Spleen (tissue), 11 donors: ENCODE data around the gene POLR2B. TPM values are rescaled to one million over a fixed set of nuclear protein-coding genes. Genes with fewer than 3 reads are reported as not detected.
"Not testable (repeated sequence)": the region's sequence is repeated elsewhere in the genome, so short reads cannot be mapped to it uniquely, and the experiment has no call there.

Source experiments
- DNase-seq: peaks from one replicate; pipeline ENCODE4 v3.0.0-alpha.2; 2020
- H3K27ac ChIP-seq, 8 donors: fragments of 200-600 bp; sonication (generic) in 7 of 8; 1 replicate in 4 of 8; 2 replicates in 4 of 8; pipeline versions ENCODE4 v1.5.0 to v1.8.0; 2016 to 2021; ENCODE audit warnings: inconsistent platforms in 4 of 8, mild to moderate bottlenecking in 4 of 8, moderate library complexity in 1 of 8
- H3K27me3 ChIP-seq, 7 donors: fragments of 200-600 bp; sonication (generic) in 6 of 7; replicated peaks in 1 of 7; 1 replicate in 4 of 7; 2 replicates in 3 of 7; pipeline versions ENCODE4 v1.5.0 to v1.8.0; 2016 to 2021; ENCODE audit warnings: inconsistent platforms in 3 of 7, mild to moderate bottlenecking in 1 of 7
- H3K36me3 ChIP-seq, 6 donors: fragments of 200-600 bp; sonication (generic) in 5 of 6; 1 replicate in 4 of 6; 2 replicates in 2 of 6; pipeline versions ENCODE4 v1.5.0 to v1.8.0; 2016 to 2021; ENCODE audit warnings: inconsistent platforms in 2 of 6
- H3K4me1 ChIP-seq, 6 donors: fragments of 200-600 bp; sonication (generic) in 5 of 6; 1 replicate in 3 of 6; 2 replicates in 3 of 6; pipeline versions ENCODE4 v1.5.0 to v1.8.0; 2016 to 2021; ENCODE audit warnings: inconsistent platforms in 3 of 6
- H3K4me3 ChIP-seq, 8 donors: fragments of 200-600 bp; sonication (generic) in 7 of 8; 1 replicate in 4 of 8; 2 replicates in 4 of 8; pipeline versions ENCODE4 v1.5.0 to v1.8.0; 2016 to 2021; ENCODE audit warnings: inconsistent platforms in 4 of 8, mild to moderate bottlenecking in 4 of 8, moderate library complexity in 2 of 8
- H3K9me3 ChIP-seq, 8 donors: fragments of 200-600 bp; sonication (generic) in 7 of 8; 1 replicate in 4 of 8; 2 replicates in 4 of 8; pipeline versions ENCODE4 v1.5.0 to v1.8.0; 2016 to 2021; ENCODE audit warnings: inconsistent platforms in 4 of 8
- CTCF ChIP-seq, 11 experiments: fragments of 200-600 bp in 7 of 11; fragments of 450-650 bp in 4 of 11; sonication (generic) in 4 of 11; IDR thresholded peaks in 8 of 11; conservative IDR thresholded peaks in 3 of 11; 1 replicate in 7 of 11; 2 replicates in 4 of 11; pipeline versions ENCODE4 v1.4.0 to v1.8.0; 2016 to 2021; ENCODE audit warnings: antibody characterized with exemption in 11 of 11, inconsistent platforms in 4 of 11, mild to moderate bottlenecking in 1 of 11
- POLR2A ChIP-seq, 3 donors: fragments of 450-650 bp; IDR thresholded peaks; one replicate each; pipeline ENCODE4 v1.5.1; 2017; ENCODE audit warnings: antibody characterized with exemption in 3 of 3, mild to moderate bottlenecking in 1 of 3
- POLR2AphosphoS5 ChIP-seq, 3 donors: sonication (generic); formaldehyde crosslinking; IDR thresholded peaks; one replicate each; pipeline ENCODE4 v1.5.1; 2017; ENCODE audit warnings: antibody characterized with exemption in 3 of 3
- WGBS, 5 donors: extraction: QIAGEN DNeasy Blood & Tissue Kit in 3 of 5; methylation state at CpG; one replicate each; pipeline versions ENCODE4 v1.1.5 to v1.1.7; 2013 to 2018; 5-methylcytosine and 5-hydroxymethylcytosine counted together
- intact Hi-C: fragments of 100-400 bp; cut with DNase I; formaldehyde crosslinking; loops from one replicate; pipeline ENCODE4 v1.15.0; 2023; ENCODE audit warnings: low total_unique reads
- polyA plus RNA-seq, 3 donors: library from polyadenylated mRNA; stranded (reverse); fragments of 200-250 nt; gene quantifications; one replicate each; pipeline ENCODE4 v1.2.1, GENCODE V29; 2013
- total RNA-seq, 7 donors: library from RNA; depleted of rRNA in 3 of 7; stranded (reverse); fragments of >200 nt in 3 of 7; fragmentation: NEBNext Ultra II Directional in 4 of 7; extraction: Animal tissue kit (Norgen Biotek cat#: 25700) in 4 of 7; gene quantifications; one replicate each; pipeline versions ENCODE4 v1.1.0 to v1.2.1, GENCODE V29; 2016 to 2021
- donor health status: healthy with polysubstance abuse.
- donor health status: DM: no; HTN: no; CAD: no; lungs with moderate emphysema.
- donor health status: DM: no; HTN: no; CAD: no.
- donor health status: Bipolar disorder and iron deficiency.
- donor health status: healthy.
- donor health status: DM: no; HTN: no; CAD: no.
- donor health status: DM: yes; HTN: yes; CAD: no.

POLR2B gene
- total and polyA plus RNA-seq, 10 donors, result 27.4 to 119 (median 94.4) TPM

- Histone ChIP-seq H3K27ac (peak overlapping the region in 5 of 8 donors; percentile 10 to 43 (median 18)), H3K27me3 (no peaks in the 10 kb centered on the region), H3K4me1 (peaks cover 3 to 51% (median 23%) of the 10 kb centered on the region in 6 donors), H3K9me3 (no peaks in the 10 kb centered on the region), H3K4me3 (no peak overlapping the region), H3K36me3 (peaks cover 0 to 8% (median 0%) of the 10 kb centered on the region in 6 donors)
- 72 to 81% (median 76%) methylated on average over 6 of the region's 6 CpGs for WGBS, 5 donors
- TF ChIP-seq POLR2A (IDR thresholded peaks at IDR 0.05), result no peak
- no peak for TF ChIP-seq CTCF (IDR thresholded peaks at IDR 0.05 in 8 of 11, conservative IDR thresholded peaks at IDR 0.05 in 3 of 11)
- no peak for TF ChIP-seq POLR2AphosphoS5 (IDR thresholded peaks at IDR 0.05)
- intact Hi-C loops, result no loop called here
- DNase-seq, result no peak
Measured at GRCh38 chr4:57059890-57060716, 81.4 kb downstream of the POLR2B start.

- Histone ChIP-seq H3K27ac (peak overlapping the region in 4 of 8 donors; percentile 10 to 43 (median 24)), H3K4me1 (peaks cover 3 to 56% (median 25%) of the 10 kb centered on the region in 6 donors)
- H3K36me3 ChIP-seq, DNase-seq, H3K27me3 ChIP-seq, intact Hi-C loops, H3K9me3 ChIP-seq, H3K4me3 ChIP-seq: not testable (repeated sequence)
- WGBS, 5 donors, result 72 to 85% (median 73%) methylated on average over 6 of the region's 6 CpGs
Measured at GRCh38 chr4:57060717-57061067, 82.0 kb downstream of the POLR2B start.

- no peak for DNase-seq
- WGBS, 5 donors, result 57 to 78% (median 68%) methylated on average over 5 of the region's 5 CpGs
- H3K4me3 ChIP-seq, result no peak overlapping the region
Measured at GRCh38 chr4:57061395-57061794, 82.7 kb downstream of the POLR2B start.

GRCh38 chr4:57063518-57063917 lies 84.8 kb downstream of the POLR2B start:
- Histone ChIP-seq H3K27me3 (no peaks in the 10 kb centered on the region), H3K4me3 (no peak overlapping the region), H3K36me3 (peaks cover 0 to 8% (median 0%) of the 10 kb centered on the region in 6 donors), H3K27ac (peak overlapping the region in 5 of 8 donors; percentile 5 to 47 (median 37)), H3K9me3 (no peaks in the 10 kb centered on the region), H3K4me1 (peaks cover 3 to 61% (median 23%) of the 10 kb centered on the region in 6 donors)
- intact Hi-C loops, result no loop called here
- WGBS, 5 donors, result 86 to 100% (median 93%) methylated on average over 1 of the region's 1 CpG
- no peak for DNase-seq
- TF ChIP-seq CTCF (IDR thresholded peaks at IDR 0.05 in 8 of 11, conservative IDR thresholded peaks at IDR 0.05 in 3 of 11) (no peak), POLR2A (IDR thresholded peaks at IDR 0.05) (no peak), POLR2AphosphoS5 (IDR thresholded peaks at IDR 0.05) (no peak)

More at GRCh38 chr4:57061395-57061794, 82.7 kb downstream of the POLR2B start:
- Histone ChIP-seq H3K36me3 (peaks cover 0 to 8% (median 0%) of the 10 kb centered on the region in 6 donors), H3K9me3 (no peaks in the 10 kb centered on the region), H3K27me3 (no peaks in the 10 kb centered on the region), H3K4me1 (peaks cover 3 to 59% (median 28%) of the 10 kb centered on the region in 6 donors), H3K27ac (peak overlapping the region in 5 of 8 donors; percentile 12 to 37 (median 21))
- intact Hi-C loops, result no loop called here
- no peak for TF ChIP-seq POLR2A (IDR thresholded peaks at IDR 0.05)

- WGBS, 5 donors, result 62 to 80% (median 70%) methylated on average over 2 of the region's 2 CpGs
- Histone ChIP-seq H3K9me3 (no peaks in the 10 kb centered on the region), H3K36me3 (peaks cover 0 to 8% (median 0%) of the 10 kb centered on the region in 6 donors), H3K27me3 (no peaks in the 10 kb centered on the region), H3K4me3 (no peak overlapping the region), H3K27ac (peak overlapping the region in 4 of 8 donors; percentile 45 to 75 (median 53)), H3K4me1 (peaks cover 3 to 61% (median 24%) of the 10 kb centered on the region in 6 donors)
- intact Hi-C loops, result no loop called here
- TF ChIP-seq CTCF (IDR thresholded peaks at IDR 0.05 in 8 of 11, conservative IDR thresholded peaks at IDR 0.05 in 3 of 11), result no peak
- TF ChIP-seq POLR2AphosphoS5 (IDR thresholded peaks at IDR 0.05), result no peak
- no peak for TF ChIP-seq POLR2A (IDR thresholded peaks at IDR 0.05)
- DNase-seq, result no peak
Measured at GRCh38 chr4:57064120-57064519, 85.4 kb downstream of the POLR2B start.
